ENCODE measurements around the gene DNAAF1. TPM values are rescaled to one million over a fixed set of nuclear protein-coding genes. Genes with fewer than 3 reads are reported as not detected.

The DNAAF1 gene
- total and polyA plus RNA-seq, 5 donors from 2014 or later, result 0.03 to 0.81 (median 0.30) TPM; not detected in 1

DNA sequence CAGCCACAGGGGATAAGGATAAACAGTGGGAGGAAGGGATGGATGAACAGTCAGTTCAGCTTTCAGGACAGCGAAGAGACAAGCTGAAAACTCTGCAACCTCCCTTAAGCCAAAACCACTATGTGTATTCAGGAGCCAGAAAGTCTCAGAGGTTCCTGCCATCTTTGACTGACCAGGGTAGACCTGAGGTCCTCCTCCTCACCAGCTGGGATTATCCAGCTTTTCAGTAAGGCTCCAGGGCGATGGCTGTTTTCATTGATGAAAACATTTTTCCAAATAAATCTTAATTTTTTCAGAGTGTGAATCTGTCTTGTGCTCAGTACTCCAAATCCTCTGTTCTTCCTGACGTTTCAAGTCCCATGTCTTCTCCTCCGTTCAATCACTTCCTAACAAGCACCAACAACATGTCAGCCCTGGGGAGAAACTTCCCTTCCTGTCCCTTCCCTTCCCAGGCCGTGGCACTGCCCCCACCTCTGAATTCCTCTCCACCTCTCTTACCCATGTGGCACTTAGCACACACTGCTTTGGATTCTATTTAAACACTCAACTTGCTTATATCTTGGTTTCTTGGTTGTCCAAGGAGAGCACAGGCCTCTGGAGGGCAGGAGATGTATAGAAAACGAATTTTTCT lies 5.4 kb upstream of the DNAAF1 start:
- Mint-ChIP-seq H3K9me3 (no peaks in the 10 kb centered on the region), H3K27ac (peak overlapping the region in 1 of 3 donors; percentile 5), H3K4me3 (peak overlapping the region in 2 of 4 donors; percentile 7 to 12), H3K27me3 (no peaks in the 10 kb centered on the region), H3K4me1 (peaks cover 4 to 45% (median 21%) of the 10 kb centered on the region in 4 donors), H3K36me3 (no peaks in the 10 kb centered on the region)
- Histone ChIP-seq H3K27me3 (ENCODE audit: control insufficient read depth, insufficient read depth, low read length) (no peaks in the 10 kb centered on the region), H3K27ac (ENCODE audit: insufficient read depth, low read length, poor library complexity, severe bottlenecking) (no peak overlapping the region), H3K9me3 (ENCODE audit: control insufficient read depth in 2 of 2, low read length in 2 of 2) (no peaks in the 10 kb centered on the region), H3K4me1 (ENCODE audit: control insufficient read depth, insufficient read depth, low read length, poor library complexity, severe bottlenecking) (peaks cover 10% of the 10 kb centered on the region), H3K4me3 (ENCODE audit: low read depth, low read length) (no peak overlapping the region), H3K36me3 (ENCODE audit: control insufficient read depth, insufficient read depth, low read length) (no peaks in the 10 kb centered on the region)
- no peak for ATAC-seq (ENCODE audit: low read depth in 2 of 2)
- DNase-seq, result no peak

DNA sequence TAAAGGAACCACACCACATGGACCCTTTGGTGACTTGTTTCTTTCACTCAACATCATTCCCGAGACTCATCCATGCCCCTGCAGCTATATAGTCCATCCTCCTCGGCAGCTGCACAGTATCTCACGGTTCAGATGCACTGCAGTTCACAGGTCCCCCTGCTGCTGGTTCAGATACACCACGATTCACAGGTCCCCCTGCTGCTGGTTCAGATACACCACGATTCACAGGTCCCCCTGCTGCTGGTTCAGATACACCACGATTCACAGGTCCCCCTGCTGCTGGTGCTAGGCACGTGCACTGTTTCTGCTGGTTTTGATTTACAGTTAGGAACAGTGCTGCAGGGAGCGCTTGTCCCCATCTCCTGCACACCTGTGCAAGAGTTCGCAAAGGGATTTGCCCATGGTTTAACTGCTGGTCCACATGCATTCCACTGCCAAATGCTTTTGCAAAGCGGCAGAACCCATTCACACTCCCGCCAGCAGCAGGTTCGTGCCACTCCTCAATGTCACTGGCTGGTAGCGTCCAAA lies 3.9 kb upstream of the DNAAF1 start:
- H3K27me3 Mint-ChIP-seq, result no peaks in the 10 kb centered on the region
- H3K27ac ChIP-seq (ENCODE audit: insufficient read depth, low read length, poor library complexity, severe bottlenecking), result no peak overlapping the region
- no peak overlapping the region for H3K4me3 ChIP-seq (ENCODE audit: low read depth, low read length)
- ATAC-seq (ENCODE audit: low read depth in 2 of 2) (no peak), DNase-seq (peak in 2 of 3 donors; percentile 11 to 26)
- H3K9me3 Mint-ChIP-seq, result no peaks in the 10 kb centered on the region
- H3K4me1 Mint-ChIP-seq, result peaks cover 4 to 41% (median 20%) of the 10 kb centered on the region in 4 donors
- H3K9me3 ChIP-seq (ENCODE audit: control insufficient read depth in 2 of 2, low read length in 2 of 2), result no peaks in the 10 kb centered on the region
- H3K27ac Mint-ChIP-seq, result peak overlapping the region in 1 of 3 donors; percentile 38
- peaks cover 3% of the 10 kb centered on the region for H3K27me3 ChIP-seq (ENCODE audit: control insufficient read depth, insufficient read depth, low read length)
- H3K36me3 Mint-ChIP-seq, result no peaks in the 10 kb centered on the region
- peaks cover 17% of the 10 kb centered on the region for H3K4me1 ChIP-seq (ENCODE audit: control insufficient read depth, insufficient read depth, low read length, poor library complexity, severe bottlenecking)
- no peak overlapping the region for H3K4me3 Mint-ChIP-seq
- H3K36me3 ChIP-seq (ENCODE audit: control insufficient read depth, insufficient read depth, low read length), result no peaks in the 10 kb centered on the region

DNA sequence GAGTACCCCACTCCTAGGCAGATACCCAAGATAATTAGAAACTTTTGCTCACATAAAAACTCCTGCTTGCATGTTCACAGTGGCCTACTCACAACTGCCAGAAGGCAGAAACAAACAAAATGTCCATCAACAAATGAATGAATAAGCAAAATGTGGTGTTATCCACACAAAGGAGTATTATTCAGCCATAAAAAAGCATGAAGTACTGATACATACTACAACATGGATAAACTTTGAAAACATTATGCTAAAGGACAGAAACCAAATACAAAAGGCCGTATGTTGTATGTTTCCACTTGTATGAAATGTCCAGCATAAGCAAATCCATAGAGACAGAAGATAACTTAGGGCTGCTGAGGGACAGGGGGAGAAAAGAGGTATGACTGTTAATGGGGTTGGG lies 2.0 kb upstream of the DNAAF1 start:
- no peaks in the 10 kb centered on the region for H3K9me3 ChIP-seq (ENCODE audit: control insufficient read depth in 2 of 2, low read length in 2 of 2)
- Mint-ChIP-seq H3K9me3 (no peaks in the 10 kb centered on the region), H3K27ac (no peak overlapping the region), H3K4me1 (peaks cover 4 to 40% (median 20%) of the 10 kb centered on the region in 4 donors), H3K27me3 (peaks cover 9% of the 10 kb centered on the region), H3K36me3 (no peaks in the 10 kb centered on the region), H3K4me3 (peak overlapping the region; percentile 58 to 91 (median 60))
- DNase-seq (no peak), ATAC-seq (ENCODE audit: low read depth in 2 of 2) (no peak)
- H3K36me3 ChIP-seq (ENCODE audit: control insufficient read depth, insufficient read depth, low read length), result no peaks in the 10 kb centered on the region
- H3K4me3 ChIP-seq (ENCODE audit: low read depth, low read length), result no peak overlapping the region
- peaks cover 17% of the 10 kb centered on the region for H3K4me1 ChIP-seq (ENCODE audit: control insufficient read depth, insufficient read depth, low read length, poor library complexity, severe bottlenecking)
- H3K27ac ChIP-seq (ENCODE audit: insufficient read depth, low read length, poor library complexity, severe bottlenecking), result no peak overlapping the region
- peaks cover 5% of the 10 kb centered on the region for H3K27me3 ChIP-seq (ENCODE audit: control insufficient read depth, insufficient read depth, low read length)

DNA sequence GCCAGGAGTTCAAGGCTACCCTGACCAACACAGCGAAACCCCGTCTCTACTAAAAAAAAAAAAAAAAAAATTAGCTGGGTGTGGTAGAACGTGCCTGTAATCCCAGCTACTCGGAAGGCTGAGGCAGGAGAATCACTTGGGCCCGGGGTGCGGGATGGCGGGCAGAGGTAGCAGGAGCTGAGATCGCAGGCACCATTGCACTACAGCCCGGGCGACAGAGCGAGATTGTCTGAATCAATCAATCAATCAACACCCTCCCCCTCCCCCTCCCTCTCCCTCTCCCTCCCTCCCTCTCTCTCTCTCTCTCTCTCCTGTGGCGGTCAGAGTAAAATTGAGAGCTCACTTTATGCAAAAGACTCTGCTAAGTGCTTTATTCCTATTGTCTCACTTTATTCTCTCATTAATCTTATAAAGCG lies 1.3 kb upstream of the DNAAF1 start:
- peaks cover 15% of the 10 kb centered on the region for H3K27me3 Mint-ChIP-seq
- no peaks in the 10 kb centered on the region for H3K36me3 Mint-ChIP-seq
- Histone ChIP-seq H3K36me3 (ENCODE audit: control insufficient read depth, insufficient read depth, low read length) (no peaks in the 10 kb centered on the region), H3K4me3 (ENCODE audit: low read depth, low read length) (peak overlapping the region; percentile 65), H3K27me3 (ENCODE audit: control insufficient read depth, insufficient read depth, low read length) (peaks cover 5% of the 10 kb centered on the region), H3K9me3 (ENCODE audit: control insufficient read depth in 2 of 2, low read length in 2 of 2) (no peaks in the 10 kb centered on the region), H3K27ac (ENCODE audit: insufficient read depth, low read length, poor library complexity, severe bottlenecking) (no peak overlapping the region), H3K4me1 (ENCODE audit: control insufficient read depth, insufficient read depth, low read length, poor library complexity, severe bottlenecking) (peaks cover 17% of the 10 kb centered on the region)
- ATAC-seq (ENCODE audit: low read depth in 2 of 2), result no peak
- H3K4me3 Mint-ChIP-seq, result peak overlapping the region; percentile 84 to 97 (median 94)
- peak in 1 of 3 donors; percentile 27 for DNase-seq
- H3K4me1 Mint-ChIP-seq, result peaks cover 2 to 37% (median 18%) of the 10 kb centered on the region in 4 donors
- no peaks in the 10 kb centered on the region for H3K9me3 Mint-ChIP-seq
- H3K27ac Mint-ChIP-seq, result peak overlapping the region; percentile 52 to 85 (median 79)

DNA sequence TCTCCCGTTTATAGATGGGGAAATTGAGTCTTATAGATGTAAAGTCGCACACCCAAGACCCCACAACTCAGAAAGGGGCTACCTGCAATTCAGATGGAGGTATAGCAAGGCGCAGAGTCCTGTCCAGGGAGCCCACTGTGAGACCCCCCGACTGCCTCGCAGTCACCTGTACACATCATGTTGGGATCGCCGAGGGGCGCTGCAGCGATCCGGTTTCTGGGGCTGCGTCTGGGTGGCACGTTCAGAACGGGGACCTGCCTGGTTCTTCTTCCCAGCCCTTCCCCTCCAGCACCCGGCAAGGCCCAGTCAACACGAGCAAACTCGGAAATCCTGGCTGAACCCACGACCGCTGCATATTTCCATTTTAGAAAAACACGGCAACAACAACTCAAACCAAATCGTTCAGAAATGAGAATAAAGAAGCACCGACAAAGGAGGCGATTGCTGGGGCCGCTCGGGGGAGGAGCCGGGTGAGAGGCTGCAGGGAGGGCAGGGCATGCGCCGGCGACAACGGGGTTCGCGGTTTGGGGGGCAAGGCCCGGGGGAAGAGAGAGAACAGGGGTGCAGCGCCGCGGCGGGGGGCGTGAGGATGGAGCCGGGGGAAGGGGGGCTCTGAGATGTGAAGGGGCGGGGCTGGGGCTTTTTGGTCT lies 774 bp upstream of the DNAAF1 start:
- H3K27me3 ChIP-seq (ENCODE audit: control insufficient read depth, insufficient read depth, low read length), result peaks cover 5% of the 10 kb centered on the region
- peak overlapping the region; percentile 84 to 97 (median 94) for H3K4me3 Mint-ChIP-seq
- peak overlapping the region; percentile 52 to 85 (median 79) for H3K27ac Mint-ChIP-seq
- peaks cover 0 to 32% (median 16%) of the 10 kb centered on the region in 4 donors for H3K4me1 Mint-ChIP-seq
- DNase-seq (peak; percentile 39 to 56 (median 52)), ATAC-seq (ENCODE audit: low read depth in 2 of 2) (peak in 1 of 2 donors; percentile 24)
- no peaks in the 10 kb centered on the region for H3K9me3 ChIP-seq (ENCODE audit: control insufficient read depth in 2 of 2, low read length in 2 of 2)
- no peaks in the 10 kb centered on the region for H3K36me3 Mint-ChIP-seq
- peaks cover 15% of the 10 kb centered on the region for H3K27me3 Mint-ChIP-seq
- H3K4me1 ChIP-seq (ENCODE audit: control insufficient read depth, insufficient read depth, low read length, poor library complexity, severe bottlenecking), result peaks cover 17% of the 10 kb centered on the region
- no peaks in the 10 kb centered on the region for H3K9me3 Mint-ChIP-seq
- H3K36me3 ChIP-seq (ENCODE audit: control insufficient read depth, insufficient read depth, low read length), result no peaks in the 10 kb centered on the region
- peak overlapping the region; percentile 71 for H3K27ac ChIP-seq (ENCODE audit: insufficient read depth, low read length, poor library complexity, severe bottlenecking)
- H3K4me3 ChIP-seq (ENCODE audit: low read depth, low read length), result peak overlapping the region; percentile 65

DNA sequence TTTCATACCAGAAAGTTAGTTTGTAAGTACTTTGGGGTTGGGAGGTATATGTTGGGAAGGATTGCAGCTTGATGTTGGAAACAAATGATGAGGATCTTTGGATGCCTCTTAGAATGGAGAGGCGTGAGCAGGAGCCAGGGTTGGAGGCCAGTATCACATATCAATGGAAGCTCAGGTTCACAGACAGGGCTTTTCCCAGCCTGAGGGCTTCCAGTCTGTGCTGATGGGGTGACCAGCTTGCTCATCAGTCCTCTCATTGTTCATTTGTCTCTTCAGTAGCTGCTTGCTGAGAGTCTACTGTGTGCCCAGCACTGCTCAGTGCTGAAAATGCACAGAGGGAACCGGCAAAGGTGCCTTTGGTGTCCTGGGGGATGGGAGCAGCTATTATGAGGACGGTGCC lies 5.8 kb downstream of the DNAAF1 start:
- Mint-ChIP-seq H3K27me3 (peaks cover 43% of the 10 kb centered on the region), H3K36me3 (no peaks in the 10 kb centered on the region), H3K9me3 (peaks cover 0 to 1% (median 0%) of the 10 kb centered on the region in 7 donors), H3K27ac (no peak overlapping the region), H3K4me1 (peaks cover 0 to 3% (median 0%) of the 10 kb centered on the region in 4 donors), H3K4me3 (no peak overlapping the region)
- no peaks in the 10 kb centered on the region for H3K36me3 ChIP-seq (ENCODE audit: control insufficient read depth, insufficient read depth, low read length)
- H3K4me3 ChIP-seq (ENCODE audit: low read depth, low read length), result no peak overlapping the region
- peaks cover 8% of the 10 kb centered on the region for H3K27me3 ChIP-seq (ENCODE audit: control insufficient read depth, insufficient read depth, low read length)
- H3K4me1 ChIP-seq (ENCODE audit: control insufficient read depth, insufficient read depth, low read length, poor library complexity, severe bottlenecking), result no peaks in the 10 kb centered on the region
- no peak for ATAC-seq (ENCODE audit: low read depth in 2 of 2)
- no peaks in the 10 kb centered on the region for H3K9me3 ChIP-seq (ENCODE audit: control insufficient read depth in 2 of 2, low read length in 2 of 2)
- H3K27ac ChIP-seq (ENCODE audit: insufficient read depth, low read length, poor library complexity, severe bottlenecking), result no peak overlapping the region
- DNase-seq, result no peak

DNA sequence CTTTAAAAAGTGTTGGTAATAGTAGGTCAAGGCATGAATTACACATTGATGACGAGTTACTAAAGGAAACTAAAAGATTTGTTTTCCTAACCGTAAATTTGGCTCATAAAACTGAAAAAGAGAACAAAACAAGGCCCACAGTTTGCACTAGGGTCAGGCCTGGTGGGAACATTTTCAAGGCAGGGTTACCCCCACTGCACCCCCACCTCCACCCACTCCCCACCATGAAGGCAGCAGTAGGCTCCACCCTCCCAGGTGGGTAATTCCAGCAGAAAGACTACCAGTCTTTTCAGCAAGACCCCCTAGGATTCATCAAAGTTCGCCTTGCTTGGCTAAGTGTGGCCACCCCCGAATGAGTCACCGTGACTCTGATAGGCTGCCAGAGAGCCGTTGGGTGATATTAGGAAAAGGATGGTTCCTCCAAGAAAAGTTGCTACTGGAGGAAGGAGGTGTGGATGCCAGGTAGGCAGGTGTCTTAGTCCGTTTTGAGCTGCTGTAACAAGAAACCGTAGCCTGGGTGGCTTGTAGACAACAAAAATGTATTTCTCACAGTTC lies 8.6 kb downstream of the DNAAF1 start:
- no peaks in the 10 kb centered on the region for H3K4me1 ChIP-seq (ENCODE audit: control insufficient read depth, insufficient read depth, low read length, poor library complexity, severe bottlenecking)
- Mint-ChIP-seq H3K36me3 (no peaks in the 10 kb centered on the region), H3K4me1 (no peaks in the 10 kb centered on the region), H3K9me3 (peaks cover 0 to 1% (median 0%) of the 10 kb centered on the region in 7 donors), H3K27me3 (peaks cover 46% of the 10 kb centered on the region), H3K27ac (no peak overlapping the region), H3K4me3 (no peak overlapping the region)
- ATAC-seq (ENCODE audit: low read depth in 2 of 2), result no peak
- peaks cover 3% of the 10 kb centered on the region for H3K27me3 ChIP-seq (ENCODE audit: control insufficient read depth, insufficient read depth, low read length)
- no peaks in the 10 kb centered on the region for H3K9me3 ChIP-seq (ENCODE audit: control insufficient read depth in 2 of 2, low read length in 2 of 2)
- DNase-seq, result no peak
- no peak overlapping the region for H3K4me3 ChIP-seq (ENCODE audit: low read depth, low read length)
- no peaks in the 10 kb centered on the region for H3K36me3 ChIP-seq (ENCODE audit: control insufficient read depth, insufficient read depth, low read length)
- no peak overlapping the region for H3K27ac ChIP-seq (ENCODE audit: insufficient read depth, low read length, poor library complexity, severe bottlenecking)
